Right renal cortex interstitium (tissue), 3 donors: Measurements from ENCODE around the gene GPR179. TPM values are rescaled to one million over a fixed set of nuclear protein-coding genes. Genes with fewer than 3 reads are reported as not detected.

ENCODE experiments used
- DNase-seq, 3 donors: peaks; one replicate each; pipeline ENCODE4 v3.0.0-alpha.2; 2013; ENCODE audit warnings: low read depth in 3 of 3, low spot score in 2 of 3
- polyA plus RNA-seq, 3 donors: library from polyadenylated mRNA; unstranded; fragments of 120-200 nt; gene quantifications; one replicate each; pipeline ENCODE4 v1.2.1, GENCODE V29; 2013; ENCODE audit not compliant: insufficient read length in 3 of 3

Gene GPR179
- under 1 TPM; 0.03 to 0.07 (median 0.06) TPM for polyA plus RNA-seq

- no peak for DNase-seq
Measured at GRCh38 chr17:38343608-38344419, at the start of gene GPR179. TSS of gene GPR179 (minus strand) at chr17:38343956. CDS start at chr17:38343789, 167 bp downstream.

DNA sequence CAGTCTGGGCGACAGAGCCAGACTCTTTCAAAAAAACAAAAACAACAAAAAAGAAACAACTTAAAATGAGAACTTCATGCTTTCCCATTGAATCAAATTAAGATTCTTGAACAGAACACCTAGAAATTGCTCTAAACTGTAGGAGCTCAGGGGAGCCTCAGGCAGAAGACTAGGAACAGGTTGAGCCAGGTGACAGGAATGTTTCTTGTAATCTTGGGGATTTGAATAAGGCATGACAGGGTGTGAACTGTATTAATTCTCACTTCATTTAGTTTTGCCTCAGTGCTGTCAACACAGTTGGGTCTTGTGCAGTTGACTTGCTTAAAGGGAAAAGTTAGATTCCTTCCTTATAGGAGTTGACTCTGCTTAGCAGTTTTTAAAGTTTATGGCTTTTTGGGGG is 35.7 kb upstream of the GPR179 start:
- DNase-seq: no peak

DNA sequence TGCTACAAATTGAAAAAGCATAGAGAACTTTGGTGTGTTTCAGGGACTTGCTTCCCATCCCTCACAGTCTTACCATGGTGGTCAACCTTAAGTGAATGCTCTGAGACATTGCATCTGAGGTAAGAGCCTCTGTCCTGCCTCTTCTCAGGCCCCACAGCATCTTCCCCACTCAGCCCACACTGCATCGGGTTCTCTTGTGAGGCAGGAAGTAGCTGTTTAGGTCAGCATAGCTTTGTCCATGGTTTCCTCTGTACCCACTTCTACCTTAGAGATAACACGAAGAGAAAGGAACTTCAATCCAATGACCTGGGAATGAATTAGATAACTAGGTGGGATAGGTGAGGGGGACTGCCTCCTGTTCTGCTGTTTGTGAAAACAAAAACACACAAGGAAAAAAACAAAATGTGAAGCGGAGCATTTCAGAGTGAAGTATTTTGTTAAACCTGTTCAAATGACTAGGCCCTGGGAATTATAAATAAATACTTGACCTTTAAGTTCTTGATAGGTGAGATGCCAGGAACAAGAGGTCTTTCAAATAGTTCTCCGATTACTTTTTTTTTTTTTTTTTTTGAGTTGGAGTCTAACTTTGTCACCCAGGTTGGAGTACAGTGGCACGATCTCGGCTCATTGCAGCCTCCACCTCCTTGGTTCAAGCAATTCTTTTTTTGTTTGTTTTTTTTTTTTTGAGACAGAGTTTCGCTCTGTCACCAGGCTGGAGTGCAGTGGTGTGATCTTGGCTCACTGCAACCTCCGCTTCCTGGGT is 25.5 kb upstream of the GPR179 start:
- DNase-seq: no peak

DNA sequence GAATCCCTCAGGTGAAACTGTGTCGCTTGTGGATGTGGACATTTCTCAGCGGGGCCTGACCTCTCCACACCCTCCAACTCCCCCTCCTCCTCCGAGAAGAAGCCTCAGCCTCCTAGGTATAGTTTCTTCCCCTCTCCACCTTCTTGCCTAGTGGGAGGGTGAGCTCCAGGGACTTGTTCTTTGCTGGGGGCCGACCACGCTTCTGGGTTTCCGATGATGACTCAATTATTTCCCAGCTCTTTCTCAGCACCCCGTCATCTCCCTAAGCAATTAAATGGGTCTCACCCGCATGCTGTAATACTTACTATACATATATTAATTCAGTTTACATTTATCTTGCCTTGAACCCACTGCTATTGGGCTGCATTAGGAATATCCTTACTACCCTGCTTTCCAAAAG is 21.0 kb upstream of the GPR179 start:
- DNase-seq: no peak

DNA sequence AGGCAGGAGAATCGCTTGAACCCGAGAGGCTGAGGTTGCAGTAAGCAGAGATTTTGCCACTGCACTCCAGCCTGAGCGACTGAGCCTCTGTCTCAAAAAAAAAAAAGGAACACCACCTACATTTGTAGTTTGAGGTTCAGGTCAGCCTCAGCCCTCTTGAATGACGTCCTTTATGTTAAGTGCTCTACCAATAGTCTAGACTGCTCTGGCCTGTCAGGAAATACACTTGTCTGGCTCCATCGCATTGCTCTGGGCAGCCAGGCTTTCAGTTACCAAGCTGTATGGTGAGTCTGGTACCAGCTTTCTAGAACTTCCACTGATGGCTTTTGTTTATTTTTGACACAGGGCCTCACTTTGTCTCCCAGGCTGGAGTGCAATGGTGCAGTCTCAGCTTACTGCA is 19.3 kb upstream of the GPR179 start:
- no peak for DNase-seq

- no peak for DNase-seq
Measured at GRCh38 chr17:38361694-38362465, 18.1 kb upstream of the GPR179 start.

DNA sequence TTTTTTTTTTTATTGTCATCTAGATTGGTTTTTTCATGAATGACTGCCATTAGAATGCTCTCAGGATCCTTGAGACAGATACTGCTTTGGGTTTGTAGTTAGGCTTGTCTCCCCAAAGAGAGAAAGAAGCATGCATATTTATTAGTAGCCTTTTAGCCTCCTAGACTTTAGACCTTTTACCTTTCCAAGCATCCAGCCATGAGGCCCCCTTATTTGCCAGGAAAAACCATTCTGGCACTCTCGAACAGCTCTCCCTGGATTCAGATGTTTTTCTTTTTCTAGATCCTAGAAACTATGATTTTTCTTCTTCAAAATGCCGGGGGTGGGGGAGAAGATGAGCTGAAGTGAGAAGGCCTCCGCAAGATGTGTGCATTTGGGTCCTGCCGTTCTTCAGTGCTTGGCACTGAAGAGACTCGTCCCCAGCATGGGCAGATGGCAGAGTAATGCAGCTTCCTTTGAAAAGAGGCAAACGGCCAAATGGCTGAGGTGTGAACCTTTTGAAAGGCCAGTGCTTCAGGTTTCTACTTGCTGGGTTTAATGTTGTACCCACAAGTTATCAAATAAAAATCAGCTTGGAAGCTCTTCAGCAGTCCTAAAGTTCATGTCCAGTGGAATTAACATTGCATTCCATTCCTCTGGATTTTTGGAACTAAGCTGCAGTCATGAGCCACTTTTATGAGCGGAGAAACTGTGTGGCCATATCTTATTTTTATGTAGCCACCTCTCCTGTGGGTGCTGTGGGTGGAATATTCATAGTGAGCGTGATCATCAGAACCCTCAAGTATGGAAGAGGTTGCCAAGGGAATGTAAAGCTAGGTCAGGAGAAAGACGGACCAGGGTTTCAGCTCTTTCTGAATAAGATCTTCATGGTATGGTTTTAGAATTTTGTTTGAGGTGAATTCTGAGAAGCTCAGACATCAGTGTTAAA is 15.1 kb upstream of the GPR179 start:
- DNase-seq: no peak

GRCh38 chr17:38357486-38358123 is 13.8 kb upstream of the GPR179 start:
- DNase-seq: no peak

DNA sequence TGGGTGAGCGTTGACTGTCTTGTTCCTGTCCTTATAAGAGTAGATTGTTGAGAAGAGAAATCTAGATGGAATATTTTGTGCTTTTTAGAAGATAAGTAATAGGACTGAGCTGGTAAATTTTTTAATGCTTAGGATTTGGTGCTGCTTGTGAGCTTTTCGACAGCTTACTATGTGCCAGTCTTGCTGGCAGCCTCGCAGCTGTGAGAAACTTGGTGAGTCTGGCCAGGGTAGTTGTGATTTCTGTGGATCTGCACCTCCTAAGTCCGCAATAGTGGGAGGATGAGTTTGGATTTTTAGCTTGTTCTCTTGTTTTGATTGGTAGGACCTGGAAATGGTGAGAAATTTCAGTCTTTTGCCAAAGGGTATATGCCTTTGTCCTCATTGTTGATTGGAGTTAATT is 11.5 kb upstream of the GPR179 start:
- DNase-seq: no peak

DNA sequence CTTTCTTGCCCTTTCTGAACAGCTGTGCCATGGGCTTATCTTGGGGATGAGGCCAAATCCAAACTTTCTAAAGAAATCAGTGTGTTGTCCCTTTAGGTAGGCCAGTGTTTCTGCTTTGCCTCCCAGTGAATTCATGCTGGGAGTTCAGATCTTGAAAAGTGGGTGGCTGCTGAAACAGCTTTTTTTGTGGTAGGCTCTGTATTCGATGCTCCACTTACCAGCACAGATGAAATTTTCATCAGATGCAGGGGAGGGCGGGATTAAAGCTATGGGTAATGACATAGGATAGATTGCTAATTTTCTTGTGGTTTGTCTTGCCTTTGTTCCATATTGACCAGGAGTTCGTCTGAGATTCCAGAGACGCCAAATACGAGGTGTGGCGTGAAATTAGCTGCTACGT is 10.7 kb upstream of the GPR179 start:
- DNase-seq: no peak

DNA sequence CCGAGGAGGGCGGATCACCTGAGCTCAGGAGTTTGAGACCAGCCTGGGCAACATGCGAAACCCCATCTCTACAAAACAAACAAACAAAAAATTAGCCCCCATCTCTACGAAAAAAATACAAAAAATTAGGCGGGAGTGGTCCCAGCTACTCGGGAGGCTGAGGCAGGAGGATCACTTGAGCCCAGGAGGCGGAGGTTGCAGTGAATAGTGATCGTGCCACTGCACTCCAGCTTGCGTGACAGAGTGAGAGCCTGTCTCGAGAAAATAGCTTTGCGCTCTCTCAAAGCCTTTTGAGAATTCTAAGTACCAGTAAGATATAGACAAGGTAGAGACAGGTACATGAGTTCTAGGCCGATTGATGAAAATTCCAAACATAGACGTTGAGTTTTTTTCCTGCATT is 9.9 kb upstream of the GPR179 start:
- no peak for DNase-seq

DNA sequence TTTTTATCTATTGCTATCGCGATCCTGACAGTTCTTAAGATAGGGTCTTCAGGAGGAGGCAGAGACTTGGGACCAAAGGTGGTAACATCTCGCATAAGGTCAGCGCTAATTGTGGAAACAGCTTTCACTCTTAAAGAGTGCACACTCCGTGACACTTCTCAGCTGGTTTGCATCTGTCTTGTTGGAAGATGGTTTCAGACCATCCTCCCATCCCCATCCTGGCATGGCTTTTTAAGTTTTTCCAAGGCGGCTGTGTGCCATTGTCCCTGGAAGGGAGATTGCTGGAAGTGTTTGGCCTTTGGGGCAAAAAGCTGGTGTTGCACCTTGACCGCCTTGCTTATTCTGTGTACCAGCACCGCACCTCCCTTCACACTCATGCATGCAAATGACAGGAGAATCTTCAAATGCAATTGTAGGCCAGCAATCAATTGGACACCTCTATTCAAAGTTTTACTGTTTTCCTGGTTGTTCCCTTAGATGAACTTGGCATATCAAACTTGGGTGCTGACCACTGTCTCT is 9.4 kb upstream of the GPR179 start:
- no peak for DNase-seq

DNA sequence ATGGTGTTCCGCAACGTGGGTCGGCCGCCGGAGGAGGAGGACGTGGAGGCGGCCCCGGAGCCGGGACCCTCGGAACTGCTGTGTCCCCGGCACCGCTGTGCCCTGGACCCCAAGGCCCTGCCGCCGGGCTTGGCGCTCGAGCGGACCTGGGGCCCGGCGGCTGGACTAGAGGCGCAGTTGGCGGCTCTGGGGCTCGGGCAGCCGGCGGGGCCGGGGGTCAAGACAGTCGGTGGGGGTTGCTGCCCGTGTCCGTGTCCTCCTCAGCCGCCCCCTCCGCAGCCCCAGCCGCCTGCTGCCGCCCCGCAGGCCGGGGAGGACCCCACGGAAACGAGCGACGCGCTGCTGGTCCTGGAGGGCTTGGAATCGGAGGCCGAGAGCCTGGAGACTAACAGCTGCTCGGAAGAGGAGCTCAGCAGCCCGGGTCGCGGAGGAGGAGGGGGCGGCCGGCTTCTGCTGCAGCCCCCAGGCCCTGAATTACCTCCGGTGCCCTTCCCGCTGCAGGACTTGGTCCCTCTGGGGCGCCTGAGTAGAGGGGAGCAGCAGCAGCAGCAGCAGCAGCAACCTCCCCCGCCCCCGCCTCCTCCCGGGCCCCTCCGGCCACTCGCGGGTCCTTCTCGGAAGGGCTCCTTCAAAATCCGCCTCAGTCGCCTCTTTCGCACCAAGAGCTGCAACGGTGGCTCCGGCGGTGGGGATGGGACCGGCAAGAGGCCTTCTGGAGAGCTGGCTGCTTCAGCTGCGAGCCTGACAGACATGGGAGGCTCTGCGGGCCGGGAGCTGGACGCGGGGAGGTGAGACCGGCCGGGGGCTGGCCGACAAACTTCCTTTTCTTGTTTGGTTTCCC is 8.7 kb upstream of the GPR179 start:
- no peak for DNase-seq

- DNase-seq: peak; percentile 80 to 89 (median 86)
Measured at GRCh38 chr17:38351412-38352222, 7.9 kb upstream of the GPR179 start, which contains the start of gene SOCS7. TSS of gene SOCS7 (plus strand) at chr17:38351844. CDS start at chr17:38352053, 209 bp downstream.

- no peak for DNase-seq
Measured at GRCh38 chr17:38350035-38350434, 6.3 kb upstream of the GPR179 start.

- peak; percentile 53 to 78 (median 68) for DNase-seq
Measured at GRCh38 chr17:38349097-38349730, 5.5 kb upstream of the GPR179 start.

DNA sequence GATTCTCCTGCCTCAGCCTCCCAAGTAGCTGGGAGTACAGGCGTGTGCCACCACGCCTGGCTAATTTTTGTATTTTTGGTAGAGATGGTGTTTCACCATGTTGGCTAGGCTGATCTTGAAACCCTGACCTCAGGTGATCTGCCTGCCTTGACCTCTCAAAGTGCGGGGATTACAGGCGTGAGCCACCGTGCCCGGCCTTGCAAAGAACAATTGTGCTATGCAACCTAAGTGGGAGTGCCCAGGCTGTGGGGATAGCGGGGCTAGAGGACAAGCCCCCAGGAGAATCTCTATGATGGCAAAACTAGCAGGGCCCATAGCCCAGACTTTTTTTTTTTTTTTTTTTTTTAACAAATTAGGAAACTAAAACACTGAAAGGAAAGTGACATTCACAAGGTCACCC is 2.0 kb upstream of the GPR179 start:
- no peak for DNase-seq
